GM10266 (cell line): ENCODE data around the gene POU5F1.

ENCODE experiments used
- DNase-seq: peaks from one replicate; pipeline ENCODE4 v3.0.0; 2012; ENCODE audit errors: extremely low spot score
- TF ChIP-seq, protein P1 (sequence below): IDR thresholded peaks from 2 replicates; pipeline ENCODE4 v1.5.1; 2012; ENCODE audit warnings: mild to moderate bottlenecking, low read depth; ENCODE audit not compliant: control insufficient read depth, insufficient read depth; ENCODE audit errors: missing control alignments

The POU5F1 gene

GRCh38 chr6:31115941-31116560, 54.4 kb downstream of the POU5F1 start:
- TF ChIP-seq, protein P1, sequence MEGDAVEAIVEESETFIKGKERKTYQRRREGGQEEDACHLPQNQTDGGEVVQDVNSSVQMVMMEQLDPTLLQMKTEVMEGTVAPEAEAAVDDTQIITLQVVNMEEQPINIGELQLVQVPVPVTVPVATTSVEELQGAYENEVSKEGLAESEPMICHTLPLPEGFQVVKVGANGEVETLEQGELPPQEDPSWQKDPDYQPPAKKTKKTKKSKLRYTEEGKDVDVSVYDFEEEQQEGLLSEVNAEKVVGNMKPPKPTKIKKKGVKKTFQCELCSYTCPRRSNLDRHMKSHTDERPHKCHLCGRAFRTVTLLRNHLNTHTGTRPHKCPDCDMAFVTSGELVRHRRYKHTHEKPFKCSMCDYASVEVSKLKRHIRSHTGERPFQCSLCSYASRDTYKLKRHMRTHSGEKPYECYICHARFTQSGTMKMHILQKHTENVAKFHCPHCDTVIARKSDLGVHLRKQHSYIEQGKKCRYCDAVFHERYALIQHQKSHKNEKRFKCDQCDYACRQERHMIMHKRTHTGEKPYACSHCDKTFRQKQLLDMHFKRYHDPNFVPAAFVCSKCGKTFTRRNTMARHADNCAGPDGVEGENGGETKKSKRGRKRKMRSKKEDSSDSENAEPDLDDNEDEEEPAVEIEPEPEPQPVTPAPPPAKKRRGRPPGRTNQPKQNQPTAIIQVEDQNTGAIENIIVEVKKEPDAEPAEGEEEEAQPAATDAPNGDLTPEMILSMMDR = no peak
- DNase-seq = no peak

DNA sequence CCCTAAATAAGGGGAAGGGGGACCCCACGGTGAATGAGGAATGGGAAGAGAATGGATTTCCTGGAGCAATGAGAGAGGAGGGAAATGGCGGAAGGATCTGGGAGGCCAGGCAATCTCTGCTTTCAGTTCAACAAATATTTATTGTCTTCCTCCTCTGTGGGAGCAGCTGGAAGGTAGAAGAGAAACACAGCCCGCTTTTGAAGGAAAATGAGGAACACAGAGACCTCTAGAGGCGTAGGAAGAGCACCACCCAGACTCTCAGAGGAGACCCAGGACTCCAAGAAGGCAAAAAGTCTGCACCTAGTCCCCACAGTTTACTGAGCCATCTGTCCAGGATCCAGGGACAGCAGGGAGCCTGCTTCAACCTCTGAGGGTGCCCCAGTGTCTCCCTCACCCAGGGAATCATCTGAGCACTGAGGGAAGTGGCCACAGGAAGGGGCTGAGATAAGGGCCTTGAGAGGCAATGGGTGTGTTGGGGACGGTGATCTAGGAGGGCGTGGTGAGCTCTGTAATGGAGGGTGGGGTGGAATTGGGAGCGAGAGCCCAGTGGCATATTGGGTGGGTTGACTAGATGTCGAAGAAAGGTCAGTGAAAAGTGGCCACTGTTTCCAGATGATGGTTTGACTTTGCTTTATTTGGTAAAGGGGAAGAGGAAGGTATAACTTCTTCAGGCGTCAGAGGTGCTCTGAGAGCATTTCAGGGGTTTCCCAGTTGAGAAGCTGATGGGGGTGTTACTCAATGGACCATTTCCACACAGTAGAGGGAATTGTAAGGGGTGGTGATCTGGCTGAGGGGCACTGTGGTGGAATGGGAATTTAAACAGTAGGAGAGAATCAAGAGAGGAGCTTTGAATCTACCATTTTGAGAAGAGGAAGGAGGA, 55.3 kb downstream of the POU5F1 start:
- DNase-seq = no peak
- TF ChIP-seq, protein P1 = no peak

- TF ChIP-seq, protein P1 = no peak
- DNase-seq = no peak
Measured at GRCh38 chr6:31114541-31114878, 56.0 kb downstream of the POU5F1 start, which contains the start of gene PSORS1C1. Gene PSORS1C1 (plus strand): TSS chr6:31114800. CDS start chr6:31129633, 14,833 bp downstream.
